ENCODE data around the gene LHX3.

The LHX3 gene

GRCh38 chr9:136177224-136177623, 27.7 kb downstream of the LHX3 start:
- DNase-seq (ENCODE audit: low read depth), result no peak

- DNase-seq (ENCODE audit: low read depth), result no peak
These were observed 29.2 kb downstream of the LHX3 start for GRCh38 chr9:136175616-136176197.

GRCh38 chr9:136174779-136175615, 29.9 kb downstream of the LHX3 start:
- no peak for DNase-seq (ENCODE audit: low read depth)

- no peak for DNase-seq (ENCODE audit: low read depth)
These were observed 31.2 kb downstream of the LHX3 start for GRCh38 chr9:136173648-136174290.

- DNase-seq (ENCODE audit: low read depth), result no peak
These were observed 32.4 kb downstream of the LHX3 start for GRCh38 chr9:136172412-136173079.

GRCh38 chr9:136171801-136172411, 33.0 kb downstream of the LHX3 start:
- no peak for DNase-seq (ENCODE audit: low read depth)

GRCh38 chr9:136171009-136171800, 33.7 kb downstream of the LHX3 start:
- DNase-seq (ENCODE audit: low read depth), result no peak

GRCh38 chr9:136170006-136170901, 34.7 kb downstream of the LHX3 start:
- peak; percentile 36 for DNase-seq (ENCODE audit: low read depth)

- no peak for DNase-seq (ENCODE audit: low read depth)
These were observed 35.4 kb downstream of the LHX3 start for GRCh38 chr9:136169495-136169894.

GRCh38 chr9:136163248-136163850, 41.6 kb downstream of the LHX3 start:
- DNase-seq (ENCODE audit: low read depth), result no peak

GRCh38 chr9:136160995-136161610, 43.8 kb downstream of the LHX3 start:
- no peak for DNase-seq (ENCODE audit: low read depth)

GRCh38 chr9:136160381-136160841, 44.5 kb downstream of the LHX3 start:
- DNase-seq (ENCODE audit: low read depth), result no peak

GRCh38 chr9:136159851-136160250, 45.1 kb downstream of the LHX3 start:
- no peak for DNase-seq (ENCODE audit: low read depth)

GRCh38 chr9:136157477-136158265, 47.3 kb downstream of the LHX3 start:
- no peak for DNase-seq (ENCODE audit: low read depth)

- DNase-seq (ENCODE audit: low read depth), result no peak
These were observed 48.5 kb downstream of the LHX3 start for GRCh38 chr9:136156209-136157120.

- no peak for DNase-seq (ENCODE audit: low read depth)
These were observed 49.4 kb downstream of the LHX3 start for GRCh38 chr9:136155576-136155975.

- no peak for DNase-seq (ENCODE audit: low read depth)
These were observed 50.0 kb downstream of the LHX3 start for GRCh38 chr9:136154943-136155342.
